Prostate gland (tissue), 2 donors: Measurements from ENCODE around the gene CHIC2. TPM values are rescaled to one million over a fixed set of nuclear protein-coding genes. Genes with fewer than 3 reads are reported as not detected.

Experiments used
- DNase-seq: peaks from one replicate; pipeline ENCODE4 v3.0.0-alpha.2; 2019; ENCODE audit warnings: low spot score
- H3K27ac ChIP-seq, 2 donors: fragments of 200-600 bp; sonication (generic); 2 replicates each; pipeline ENCODE4 v1.5.1; 2017 to 2019
- H3K27me3 ChIP-seq: fragments of 200-600 bp; sonication (generic); replicated peaks from 2 replicates; pipeline ENCODE4 v1.5.1; 2019; ENCODE audit not compliant: insufficient read depth
- H3K36me3 ChIP-seq, 2 donors: fragments of 200-600 bp; sonication (generic); 1 replicate in 1 of 2; 2 replicates in 1 of 2; pipeline versions ENCODE4 v1.5.1 to v1.8.1; 2017 to 2019
- H3K4me1 ChIP-seq: fragments of 200-600 bp; sonication (generic); replicated peaks from 2 replicates; pipeline ENCODE4 v1.5.1; 2019
- H3K4me3 ChIP-seq, 2 donors: fragments of 200-600 bp; sonication (generic); 2 replicates each; pipeline ENCODE4 v1.5.1; 2017 to 2019
- H3K9me3 ChIP-seq: fragments of 200-600 bp; sonication (generic); 2 replicates; pipeline ENCODE4 v1.5.1; 2017
- CTCF ChIP-seq, 4 experiments: fragments of 200-600 bp in 2 of 4; fragments of 450-650 bp in 2 of 4; sonication (generic) in 2 of 4; IDR thresholded peaks; 1 replicate in 3 of 4; 2 replicates in 1 of 4; pipeline ENCODE4 v1.5.1; 2016 to 2019; ENCODE audit warnings: antibody characterized with exemption in 4 of 4, mild to moderate bottlenecking in 2 of 4, moderate library complexity in 2 of 4
- POLR2A ChIP-seq: fragments of 450-650 bp; IDR thresholded peaks from one replicate; pipeline ENCODE4 v1.6.1; 2016; ENCODE audit warnings: antibody characterized with exemption, mild to moderate bottlenecking
- POLR2AphosphoS5 ChIP-seq: sonication (generic); formaldehyde crosslinking; IDR thresholded peaks from one replicate; pipeline ENCODE4 v1.6.1; 2017; ENCODE audit warnings: antibody characterized with exemption
- WGBS: methylation state at CpG from one replicate; pipeline ENCODE4 v1.1.5; 2018; 5-methylcytosine and 5-hydroxymethylcytosine counted together
- intact Hi-C: fragments of 100-400 bp; cut with DNase I; formaldehyde crosslinking; loops from one replicate; pipeline ENCODE4 v1.14.2; 2022
- total RNA-seq, 2 donors: library from RNA; depleted of rRNA; stranded (reverse); fragments of >200 nt; gene quantifications; one replicate each; pipeline ENCODE4 v1.1.0, GENCODE V29; 2016

CHIC2 gene
- total RNA-seq, 2 donors from 2014 or later = 38.7 to 84.8 TPM

DNA sequence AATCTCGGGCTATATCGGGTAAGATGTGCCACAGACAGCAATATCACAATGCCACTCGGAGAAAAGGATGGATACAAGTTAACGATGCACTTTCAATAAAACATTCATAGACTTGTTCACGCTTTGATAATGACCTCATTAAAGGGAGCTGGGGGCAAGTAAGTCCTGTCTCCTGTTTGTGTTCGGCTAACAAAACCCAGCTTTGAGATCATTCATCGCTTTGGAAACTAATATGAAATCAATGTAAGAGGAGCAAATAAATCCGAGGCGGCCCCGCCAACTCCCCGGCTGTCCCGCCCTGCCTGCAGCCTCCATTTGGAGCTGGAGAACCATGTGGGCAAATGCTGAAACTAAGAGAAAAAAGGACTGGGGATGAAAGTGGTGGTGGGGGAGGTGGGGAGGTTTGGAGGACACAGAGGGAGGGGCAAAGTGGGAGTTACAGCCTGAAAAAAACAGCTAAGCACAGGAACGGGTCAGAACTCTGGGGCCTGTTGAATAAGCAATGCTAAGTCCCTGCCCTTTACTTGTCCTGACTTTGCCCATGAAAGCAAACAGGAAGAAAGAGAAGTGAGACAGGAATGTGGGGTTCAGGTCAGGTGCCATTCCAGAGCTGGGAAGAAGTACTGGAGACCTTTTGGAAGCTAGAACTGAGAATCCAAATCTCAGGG, 32.0 kb upstream of the CHIC2 start:
- H3K27me3 ChIP-seq = peaks cover 58% of the 10 kb centered on the region
- no peak overlapping the region for H3K27ac ChIP-seq
- 27% methylated on average over 13 of the region's 13 CpGs for WGBS
- TF ChIP-seq POLR2A (no peak), POLR2AphosphoS5 (no peak), CTCF (IDR thresholded peaks at IDR 0.05) (no peak)
- H3K4me3 ChIP-seq = no peak overlapping the region
- peaks cover 9% of the 10 kb centered on the region for H3K4me1 ChIP-seq
- no peaks in the 10 kb centered on the region for H3K9me3 ChIP-seq
- intact Hi-C loops = no loop called here
- no peak for DNase-seq
- no peaks in the 10 kb centered on the region for H3K36me3 ChIP-seq

- no peaks in the 10 kb centered on the region for H3K9me3 ChIP-seq
- no peak for DNase-seq
- H3K4me1 ChIP-seq = peaks cover 6% of the 10 kb centered on the region
- no peak overlapping the region for H3K27ac ChIP-seq
- no peaks in the 10 kb centered on the region for H3K36me3 ChIP-seq
- H3K27me3 ChIP-seq = peaks cover 47% of the 10 kb centered on the region
- H3K4me3 ChIP-seq = no peak overlapping the region
- no peak for TF ChIP-seq CTCF (IDR thresholded peaks at IDR 0.05)
- no peak for TF ChIP-seq POLR2A
- no peak for TF ChIP-seq POLR2AphosphoS5
- 25% methylated on average over 19 of the region's 19 CpGs for WGBS
- intact Hi-C loops = no loop called here
These were observed 30.9 kb upstream of the CHIC2 start for GRCh38 chr4:54095110-54095825.

DNA sequence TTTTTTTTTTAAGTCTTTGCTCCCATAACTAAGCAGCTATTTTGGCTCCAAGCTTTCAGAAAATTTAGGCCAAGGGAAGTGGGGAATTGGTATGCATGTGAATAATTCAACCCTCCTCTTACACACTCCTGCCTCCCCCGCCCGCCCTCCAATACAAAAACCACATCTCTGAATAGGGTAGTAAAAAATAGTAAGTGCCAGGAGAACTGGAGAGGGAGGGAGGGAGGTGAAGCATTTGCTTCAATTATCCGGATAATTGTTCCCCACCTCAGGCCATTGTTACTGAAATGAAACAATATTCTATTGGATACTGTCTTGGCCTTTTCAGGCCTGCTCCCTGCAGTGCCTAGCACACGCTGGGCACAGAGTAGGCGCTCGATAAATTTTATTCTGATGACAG, 30.0 kb upstream of the CHIC2 start:
- peaks cover 41% of the 10 kb centered on the region for H3K27me3 ChIP-seq
- H3K4me3 ChIP-seq = no peak overlapping the region
- no peaks in the 10 kb centered on the region for H3K36me3 ChIP-seq
- no peaks in the 10 kb centered on the region for H3K9me3 ChIP-seq
- intact Hi-C loops = no loop called here
- no peak overlapping the region for H3K27ac ChIP-seq
- 57% methylated on average over 6 of the region's 6 CpGs for WGBS
- no peak for DNase-seq
- TF ChIP-seq POLR2A = no peak
- no peak for TF ChIP-seq POLR2AphosphoS5
- no peak for TF ChIP-seq CTCF (IDR thresholded peaks at IDR 0.05)
- H3K4me1 ChIP-seq = no peaks in the 10 kb centered on the region

GRCh38 chr4:54093324-54094240, 29.2 kb upstream of the CHIC2 start:
- Histone ChIP-seq H3K27ac (no peak overlapping the region), H3K4me3 (no peak overlapping the region), H3K4me1 (no peaks in the 10 kb centered on the region), H3K36me3 (no peaks in the 10 kb centered on the region), H3K9me3 (no peaks in the 10 kb centered on the region), H3K27me3 (peaks cover 34% of the 10 kb centered on the region)
- no peak for DNase-seq
- WGBS = 15% methylated on average over 37 of the region's 37 CpGs
- TF ChIP-seq CTCF (IDR thresholded peaks at IDR 0.05) (no peak), POLR2AphosphoS5 (no peak), POLR2A (no peak)
- intact Hi-C loops = no loop called here
